ENCODE results near the gene SPATA21. TPM values are rescaled to one million over a fixed set of nuclear protein-coding genes. Genes with fewer than 3 reads are reported as not detected.

Gene SPATA21
- total RNA-seq, 1 donor from 2014 or later, result not detected

DNA sequence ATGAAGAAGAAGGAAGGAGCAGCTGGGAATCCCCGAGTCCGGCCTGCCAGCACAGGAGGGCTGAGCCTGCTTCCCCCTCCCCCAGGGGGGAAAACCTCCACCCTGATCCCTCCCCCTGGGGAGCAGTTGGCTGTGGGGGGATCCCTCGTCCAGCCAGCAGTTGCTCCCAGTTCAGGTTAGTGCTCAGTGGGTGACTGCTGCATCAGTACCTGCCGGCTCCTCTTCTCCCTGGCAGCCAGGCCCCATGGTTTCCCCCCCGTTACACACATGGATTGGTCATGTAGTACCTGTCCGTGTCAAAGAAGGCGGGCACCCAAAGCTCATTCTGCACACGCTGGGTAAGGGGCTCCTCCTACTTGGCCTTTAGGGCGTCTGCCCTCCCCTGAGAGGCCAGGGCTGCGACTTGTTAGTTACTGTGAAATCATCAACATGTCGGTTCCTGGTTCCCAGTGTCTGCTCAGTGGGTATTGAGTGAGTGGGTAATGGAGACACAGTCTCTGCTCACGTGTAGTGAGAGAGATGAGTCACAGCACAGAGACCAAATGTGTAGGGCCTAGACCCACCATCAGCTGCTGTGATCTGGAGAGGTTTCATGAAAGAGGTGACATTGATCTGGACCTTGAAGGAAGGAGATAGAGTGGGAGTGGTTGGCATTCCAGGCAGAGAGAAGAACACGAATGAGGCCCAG lies 14.8 kb upstream of the SPATA21 start:
- Histone ChIP-seq H3K4me3 (no peak overlapping the region), H3K27me3 (ENCODE audit: low read depth) (no peaks in the 10 kb centered on the region), H3K4me1 (peaks cover 36% of the 10 kb centered on the region), H3K9me3 (replicated peaks) (no peaks in the 10 kb centered on the region), H3K36me3 (peaks cover 95% of the 10 kb centered on the region), H3K27ac (replicated peaks) (no peak overlapping the region)
- intact Hi-C loops (cut with micrococcal nuclease), result no loop called here
- TF ChIP-seq, protein P1, sequence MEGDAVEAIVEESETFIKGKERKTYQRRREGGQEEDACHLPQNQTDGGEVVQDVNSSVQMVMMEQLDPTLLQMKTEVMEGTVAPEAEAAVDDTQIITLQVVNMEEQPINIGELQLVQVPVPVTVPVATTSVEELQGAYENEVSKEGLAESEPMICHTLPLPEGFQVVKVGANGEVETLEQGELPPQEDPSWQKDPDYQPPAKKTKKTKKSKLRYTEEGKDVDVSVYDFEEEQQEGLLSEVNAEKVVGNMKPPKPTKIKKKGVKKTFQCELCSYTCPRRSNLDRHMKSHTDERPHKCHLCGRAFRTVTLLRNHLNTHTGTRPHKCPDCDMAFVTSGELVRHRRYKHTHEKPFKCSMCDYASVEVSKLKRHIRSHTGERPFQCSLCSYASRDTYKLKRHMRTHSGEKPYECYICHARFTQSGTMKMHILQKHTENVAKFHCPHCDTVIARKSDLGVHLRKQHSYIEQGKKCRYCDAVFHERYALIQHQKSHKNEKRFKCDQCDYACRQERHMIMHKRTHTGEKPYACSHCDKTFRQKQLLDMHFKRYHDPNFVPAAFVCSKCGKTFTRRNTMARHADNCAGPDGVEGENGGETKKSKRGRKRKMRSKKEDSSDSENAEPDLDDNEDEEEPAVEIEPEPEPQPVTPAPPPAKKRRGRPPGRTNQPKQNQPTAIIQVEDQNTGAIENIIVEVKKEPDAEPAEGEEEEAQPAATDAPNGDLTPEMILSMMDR (IDR thresholded peaks at IDR 0.05; ENCODE audit: borderline replicate concordance), result no peak
- no peak for DNase-seq

DNA sequence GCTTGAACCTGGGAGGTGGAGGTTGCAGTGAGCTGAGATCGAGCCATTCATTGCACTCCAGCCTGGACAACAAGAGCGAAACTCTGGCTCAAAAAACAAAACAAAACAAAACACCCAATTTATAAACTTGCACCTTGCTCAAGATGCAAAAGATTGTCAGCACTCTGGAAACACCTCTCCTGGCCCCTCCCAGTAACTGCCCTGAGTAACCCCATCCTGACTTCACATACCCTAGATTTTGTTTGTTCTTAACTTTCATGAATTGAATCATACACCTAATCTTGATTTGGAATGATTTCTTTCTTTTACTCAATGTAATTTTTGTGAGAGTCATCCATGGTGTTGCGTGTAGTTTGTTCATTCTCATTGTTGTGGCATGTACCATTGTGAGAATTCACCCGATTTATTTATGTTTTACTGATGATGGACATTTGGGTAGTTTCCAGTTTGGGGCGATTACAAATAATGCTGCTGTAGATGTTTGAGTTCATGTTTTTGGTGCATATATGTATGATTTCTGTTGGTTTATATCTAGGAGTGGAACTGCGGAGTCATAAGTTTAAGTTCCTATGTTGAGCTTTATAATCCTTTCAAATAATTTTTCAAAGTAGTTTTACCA lies 13.7 kb upstream of the SPATA21 start:
- TF ChIP-seq, protein P1 (IDR thresholded peaks at IDR 0.05; ENCODE audit: borderline replicate concordance), result no peak
- H3K36me3 ChIP-seq, result peaks cover 95% of the 10 kb centered on the region
- intact Hi-C loops (cut with micrococcal nuclease), result no loop called here

DNA sequence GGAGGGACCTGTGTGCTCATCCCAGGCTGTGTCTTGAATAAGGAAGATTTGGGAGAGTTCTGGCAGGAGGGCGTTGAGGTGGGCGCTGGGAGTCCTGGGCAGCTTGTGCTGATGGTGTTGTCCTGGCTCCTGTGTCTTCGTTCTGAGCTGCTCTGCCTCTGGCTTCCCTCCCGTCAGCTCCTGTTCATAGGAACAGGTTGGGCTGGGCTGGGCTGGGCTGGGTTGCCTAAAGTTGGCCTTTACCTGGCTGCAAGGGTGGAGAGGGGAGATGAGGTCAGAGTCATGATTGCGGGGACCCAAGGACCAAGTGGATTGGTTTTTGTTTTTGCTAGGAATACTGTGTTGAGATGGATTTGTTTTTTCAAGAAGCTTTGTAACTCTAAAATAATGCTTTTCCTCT lies 12.4 kb upstream of the SPATA21 start:
- TF ChIP-seq, protein P1 (IDR thresholded peaks at IDR 0.05; ENCODE audit: borderline replicate concordance), result no peak
- intact Hi-C loops (cut with micrococcal nuclease), result no loop called here
- Histone ChIP-seq H3K9me3 (replicated peaks) (no peaks in the 10 kb centered on the region), H3K4me3 (no peak overlapping the region), H3K27ac (replicated peaks) (no peak overlapping the region), H3K36me3 (peaks cover 97% of the 10 kb centered on the region), H3K4me1 (peaks cover 12% of the 10 kb centered on the region), H3K27me3 (ENCODE audit: low read depth) (no peaks in the 10 kb centered on the region)
- DNase-seq, result no peak

More for the DNA sequence above, 13.7 kb upstream of the SPATA21 start:
- no peaks in the 10 kb centered on the region for H3K27me3 ChIP-seq (ENCODE audit: low read depth)
- no peaks in the 10 kb centered on the region for H3K9me3 ChIP-seq (replicated peaks)
- no peak overlapping the region for H3K27ac ChIP-seq (replicated peaks)
- no peak overlapping the region for H3K4me3 ChIP-seq
- H3K4me1 ChIP-seq, result peaks cover 25% of the 10 kb centered on the region
- no peak for DNase-seq

DNA sequence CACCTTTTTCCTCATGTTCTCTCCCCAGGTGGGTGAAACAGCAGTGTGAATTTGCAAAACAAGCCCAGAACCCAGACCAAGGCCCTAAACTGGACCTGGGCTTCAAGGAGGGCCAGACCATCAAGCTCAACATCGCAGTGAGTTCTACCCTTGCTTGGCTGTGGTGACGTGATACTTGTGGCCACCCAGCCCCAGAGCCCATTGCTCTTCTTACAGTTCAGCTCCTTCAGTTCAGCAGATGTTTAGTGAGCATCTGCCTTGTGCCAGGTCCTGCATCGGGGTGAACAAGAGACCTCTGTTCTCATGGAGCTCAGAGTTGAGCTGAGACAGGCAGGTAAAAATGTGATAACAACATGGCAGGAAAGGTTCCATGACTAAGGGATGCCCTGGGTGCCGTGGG lies 11.8 kb upstream of the SPATA21 start:
- H3K36me3 ChIP-seq, result peaks cover 97% of the 10 kb centered on the region
- intact Hi-C loops (cut with micrococcal nuclease), result no loop called here
- H3K9me3 ChIP-seq (replicated peaks), result no peaks in the 10 kb centered on the region
- peaks cover 9% of the 10 kb centered on the region for H3K4me1 ChIP-seq
- no peaks in the 10 kb centered on the region for H3K27me3 ChIP-seq (ENCODE audit: low read depth)
- no peak overlapping the region for H3K27ac ChIP-seq (replicated peaks)
- DNase-seq, result no peak
- TF ChIP-seq, protein P1 (IDR thresholded peaks at IDR 0.05; ENCODE audit: borderline replicate concordance), result no peak
- H3K4me3 ChIP-seq, result no peak overlapping the region

DNA sequence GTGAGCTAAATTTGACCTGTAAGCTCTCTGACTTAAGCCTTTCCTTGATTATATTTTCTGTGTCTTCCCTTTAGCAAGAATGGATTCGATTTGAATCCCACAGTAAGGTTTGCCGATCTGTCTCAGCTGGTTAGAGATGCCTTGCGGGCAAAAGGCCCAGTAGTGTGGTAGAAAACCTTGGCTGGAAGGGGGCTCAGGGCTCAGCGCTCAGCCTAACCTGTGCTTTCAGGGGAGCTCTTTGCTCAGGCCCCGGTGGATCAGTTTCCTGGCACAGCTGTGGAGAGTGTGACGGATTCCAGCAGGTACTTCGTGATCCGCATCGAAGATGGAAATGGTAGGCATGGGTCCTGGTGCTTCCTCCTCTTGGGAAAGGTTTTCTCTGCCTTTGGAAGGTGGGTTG lies 10.4 kb upstream of the SPATA21 start:
- no peak overlapping the region for H3K4me3 ChIP-seq
- TF ChIP-seq, protein P1 (IDR thresholded peaks at IDR 0.05; ENCODE audit: borderline replicate concordance), result no peak
- peaks cover 96% of the 10 kb centered on the region for H3K36me3 ChIP-seq
- H3K9me3 ChIP-seq (replicated peaks), result no peaks in the 10 kb centered on the region
- no peak for DNase-seq
- intact Hi-C loops (cut with micrococcal nuclease), result no loop called here
- H3K27ac ChIP-seq (replicated peaks), result no peak overlapping the region
- H3K4me1 ChIP-seq, result peaks cover 23% of the 10 kb centered on the region
- H3K27me3 ChIP-seq (ENCODE audit: low read depth), result no peaks in the 10 kb centered on the region

Data from left ventricle myocardium inferior (tissue), 1 donor.